Activated naive CD8-positive, alpha-beta T cell treated with anti-CD3 and anti-CD28 coated beads, Interleukin-2, amount 50 U/mL, for 24 hours (primary cell): ENCODE data around the gene HTR2B.
A peak's percentile ranks its signal among the peaks of the same experiment; 100 is the strongest.

Source experiments
- ATAC-seq: fragments of 150-1000 bp; cut with Tn5 transposase; one replicate; pipeline ENCODE4 v1.10.0; 2021
- DNase-seq: peaks from one replicate; pipeline ENCODE4 v3.0.0; 2021
- H3K27ac Mint-ChIP-seq: one replicate; pipeline ENCODE4 v1.8.0; 2021; ENCODE audit warnings: mild to moderate bottlenecking, mixed read lengths
- H3K27me3 Mint-ChIP-seq: one replicate; pipeline ENCODE4 v1.8.0; 2021; ENCODE audit warnings: mixed read lengths
- H3K36me3 Mint-ChIP-seq: one replicate; pipeline ENCODE4 v1.8.0; 2021; ENCODE audit warnings: low read depth, mixed read lengths
- H3K4me1 Mint-ChIP-seq: one replicate; pipeline ENCODE4 v1.8.0; 2021; ENCODE audit warnings: mixed read lengths
- H3K4me3 Mint-ChIP-seq: one replicate; pipeline ENCODE4 v1.8.0; 2021; ENCODE audit warnings: mild to moderate bottlenecking, moderate library complexity, mixed read lengths
- H3K9me3 Mint-ChIP-seq: one replicate; pipeline ENCODE4 v1.8.0; 2021; ENCODE audit warnings: mixed read lengths

HTR2B gene

GRCh38 chr2:231124838-231125568, at the start of gene HTR2B:
HTR2B (minus strand) TSS chr2:231125042; CDS start chr2:231123764, 1,278 bp downstream.
- H3K4me3 Mint-ChIP-seq = no peak within 1 kb of the TSS
- no peaks in the 10 kb centered on the region for H3K9me3 Mint-ChIP-seq
- H3K27me3 Mint-ChIP-seq = no peaks in the 10 kb centered on the region
- DNase-seq (no peak), ATAC-seq (no peak)
- peaks cover 5% of the 10 kb centered on the region for H3K36me3 Mint-ChIP-seq
- H3K4me1 Mint-ChIP-seq = peaks cover 10% of the 10 kb centered on the region
- H3K27ac Mint-ChIP-seq = no peak within 1 kb of the TSS

GRCh38 chr2:231174211-231174651, 49.4 kb upstream of the HTR2B start:
- H3K27ac Mint-ChIP-seq = no peak overlapping the region
- peaks cover 51% of the 10 kb centered on the region for H3K36me3 Mint-ChIP-seq
- no peaks in the 10 kb centered on the region for H3K27me3 Mint-ChIP-seq
- no peaks in the 10 kb centered on the region for H3K9me3 Mint-ChIP-seq
- no peak for DNase-seq
- no peak overlapping the region for H3K4me3 Mint-ChIP-seq
- ATAC-seq = no peak
- H3K4me1 Mint-ChIP-seq = peaks cover 21% of the 10 kb centered on the region

GRCh38 chr2:231172025-231172424, 47.2 kb upstream of the HTR2B start:
- Mint-ChIP-seq H3K36me3 (peaks cover 71% of the 10 kb centered on the region), H3K4me3 (no peak overlapping the region), H3K27ac (no peak overlapping the region), H3K27me3 (no peaks in the 10 kb centered on the region), H3K4me1 (peaks cover 33% of the 10 kb centered on the region), H3K9me3 (peaks cover 4% of the 10 kb centered on the region)
- DNase-seq (no peak), ATAC-seq (no peak)

GRCh38 chr2:231170055-231170454, 45.2 kb upstream of the HTR2B start:
- Mint-ChIP-seq H3K27ac (peak overlapping the region; percentile 32), H3K36me3 (peaks cover 79% of the 10 kb centered on the region), H3K4me1 (peaks cover 36% of the 10 kb centered on the region), H3K9me3 (peaks cover 4% of the 10 kb centered on the region), H3K27me3 (no peaks in the 10 kb centered on the region), H3K4me3 (no peak overlapping the region)
- ATAC-seq (no peak), DNase-seq (no peak)

- peaks cover 4% of the 10 kb centered on the region for H3K9me3 Mint-ChIP-seq
- DNase-seq (no peak), ATAC-seq (no peak)
- H3K4me3 Mint-ChIP-seq = no peak overlapping the region
- no peaks in the 10 kb centered on the region for H3K27me3 Mint-ChIP-seq
- H3K4me1 Mint-ChIP-seq = peaks cover 36% of the 10 kb centered on the region
- H3K27ac Mint-ChIP-seq = peak overlapping the region; percentile 88
- H3K36me3 Mint-ChIP-seq = peaks cover 78% of the 10 kb centered on the region
These were observed 44.6 kb upstream of the HTR2B start for GRCh38 chr2:231169488-231169887.

- DNase-seq (no peak), ATAC-seq (no peak)
- peak overlapping the region; percentile 88 for H3K27ac Mint-ChIP-seq
- no peaks in the 10 kb centered on the region for H3K27me3 Mint-ChIP-seq
- H3K36me3 Mint-ChIP-seq = peaks cover 76% of the 10 kb centered on the region
- peaks cover 36% of the 10 kb centered on the region for H3K4me1 Mint-ChIP-seq
- no peak overlapping the region for H3K4me3 Mint-ChIP-seq
- H3K9me3 Mint-ChIP-seq = peaks cover 4% of the 10 kb centered on the region
These were observed 43.8 kb upstream of the HTR2B start for GRCh38 chr2:231168460-231169139.

GRCh38 chr2:231167745-231168459, 43.1 kb upstream of the HTR2B start:
- ATAC-seq = peak; percentile 83
- peak overlapping the region; percentile 41 for H3K4me3 Mint-ChIP-seq

GRCh38 chr2:231163414-231164095, 38.7 kb upstream of the HTR2B start:
- peaks cover 59% of the 10 kb centered on the region for H3K36me3 Mint-ChIP-seq
- H3K4me3 Mint-ChIP-seq = no peak overlapping the region
- peaks cover 4% of the 10 kb centered on the region for H3K9me3 Mint-ChIP-seq
- DNase-seq = no peak
- no peaks in the 10 kb centered on the region for H3K27me3 Mint-ChIP-seq
- ATAC-seq = no peak
- peaks cover 59% of the 10 kb centered on the region for H3K4me1 Mint-ChIP-seq
- H3K27ac Mint-ChIP-seq = peak overlapping the region; percentile 74

More at GRCh38 chr2:231167745-231168459, 43.1 kb upstream of the HTR2B start:
- Mint-ChIP-seq H3K27me3 (no peaks in the 10 kb centered on the region), H3K4me1 (peaks cover 41% of the 10 kb centered on the region), H3K27ac (peak overlapping the region; percentile 88), H3K36me3 (peaks cover 80% of the 10 kb centered on the region), H3K9me3 (peaks cover 4% of the 10 kb centered on the region)
- DNase-seq = no peak

- Mint-ChIP-seq H3K4me1 (peaks cover 54% of the 10 kb centered on the region), H3K27me3 (no peaks in the 10 kb centered on the region), H3K27ac (peak overlapping the region; percentile 74), H3K4me3 (no peak overlapping the region), H3K9me3 (peaks cover 4% of the 10 kb centered on the region), H3K36me3 (peaks cover 54% of the 10 kb centered on the region)
- ATAC-seq (no peak), DNase-seq (no peak)
These were observed 38.2 kb upstream of the HTR2B start for GRCh38 chr2:231163011-231163410.

GRCh38 chr2:231161877-231162329, 37.1 kb upstream of the HTR2B start:
- DNase-seq = no peak
- Mint-ChIP-seq H3K36me3 (peaks cover 44% of the 10 kb centered on the region), H3K27ac (peak overlapping the region; percentile 94), H3K9me3 (no peaks in the 10 kb centered on the region), H3K4me1 (peaks cover 43% of the 10 kb centered on the region), H3K27me3 (no peaks in the 10 kb centered on the region), H3K4me3 (peak overlapping the region; percentile 59)
- peak; percentile 51 for ATAC-seq

- Mint-ChIP-seq H3K4me3 (peak overlapping the region; percentile 59), H3K9me3 (no peaks in the 10 kb centered on the region), H3K27ac (peak overlapping the region; percentile 94), H3K27me3 (no peaks in the 10 kb centered on the region), H3K4me1 (peaks cover 37% of the 10 kb centered on the region), H3K36me3 (peaks cover 41% of the 10 kb centered on the region)
- ATAC-seq (peak; percentile 95), DNase-seq (no peak)
These were observed 36.5 kb upstream of the HTR2B start for GRCh38 chr2:231161252-231161839.

GRCh38 chr2:231160701-231161100, 35.9 kb upstream of the HTR2B start:
- H3K4me3 Mint-ChIP-seq = no peak overlapping the region
- DNase-seq = no peak
- H3K27me3 Mint-ChIP-seq = no peaks in the 10 kb centered on the region
- peaks cover 34% of the 10 kb centered on the region for H3K4me1 Mint-ChIP-seq
- H3K27ac Mint-ChIP-seq = peak overlapping the region; percentile 94
- no peaks in the 10 kb centered on the region for H3K9me3 Mint-ChIP-seq
- H3K36me3 Mint-ChIP-seq = peaks cover 37% of the 10 kb centered on the region
- no peak for ATAC-seq

- H3K27me3 Mint-ChIP-seq = no peaks in the 10 kb centered on the region
- DNase-seq (no peak), ATAC-seq (no peak)
- H3K27ac Mint-ChIP-seq = peak overlapping the region; percentile 46
- no peaks in the 10 kb centered on the region for H3K9me3 Mint-ChIP-seq
- H3K36me3 Mint-ChIP-seq = peaks cover 27% of the 10 kb centered on the region
- no peak overlapping the region for H3K4me3 Mint-ChIP-seq
- H3K4me1 Mint-ChIP-seq = peaks cover 34% of the 10 kb centered on the region
These were observed 34.5 kb upstream of the HTR2B start for GRCh38 chr2:231159306-231159705.
